HCEC 1CT (cell line): ENCODE results near the gene COX6B2.
A peak's percentile ranks its signal among the peaks of the same experiment; 100 is the strongest.

Source experiments
- DNase-seq: peaks from one replicate; pipeline ENCODE4 v3.0.0-alpha.2; 2017

COX6B2 gene

GRCh38 chr19:55383279-55384130, 29.0 kb upstream of the COX6B2 start:
- peak; percentile 64 for DNase-seq

GRCh38 chr19:55382522-55383054, 28.1 kb upstream of the COX6B2 start:
- DNase-seq, result no peak

GRCh38 chr19:55382013-55382412, 27.5 kb upstream of the COX6B2 start:
- no peak for DNase-seq

GRCh38 chr19:55379174-55379573, 24.7 kb upstream of the COX6B2 start:
- no peak for DNase-seq

GRCh38 chr19:55377356-55378131, 23.0 kb upstream of the COX6B2 start:
- DNase-seq, result no peak

GRCh38 chr19:55376241-55376933, 21.9 kb upstream of the COX6B2 start, which contains the start of gene TMEM190:
Gene TMEM190, plus strand, starts transcription at chr19:55376826. Its CDS starts 28 bp downstream, at chr19:55376854.
- DNase-seq, result no peak

- DNase-seq, result peak; percentile 45
These were observed 19.7 kb upstream of the COX6B2 start for GRCh38 chr19:55373993-55374757.

- no peak for DNase-seq
These were observed 18.9 kb upstream of the COX6B2 start for GRCh38 chr19:55373306-55373992.

- DNase-seq, result no peak
These were observed 18.0 kb upstream of the COX6B2 start for GRCh38 chr19:55372316-55373081.

- peak; percentile 61 for DNase-seq
These were observed 15.9 kb upstream of the COX6B2 start, which contains the start of gene IL11 for GRCh38 chr19:55370305-55370988. Gene IL11, minus strand, starts transcription at chr19:55370463. Its CDS starts 153 bp downstream, at chr19:55370310.

- DNase-seq, result peak; percentile 76
These were observed 15.3 kb upstream of the COX6B2 start for GRCh38 chr19:55369653-55370304.

GRCh38 chr19:55368701-55369563, 14.4 kb upstream of the COX6B2 start:
- peak; percentile 23 for DNase-seq

- DNase-seq, result no peak
These were observed 13.6 kb upstream of the COX6B2 start for GRCh38 chr19:55368106-55368505.

GRCh38 chr19:55366790-55367189, 12.3 kb upstream of the COX6B2 start:
- DNase-seq, result no peak

- DNase-seq, result no peak
These were observed 11.4 kb upstream of the COX6B2 start for GRCh38 chr19:55365964-55366363.

- DNase-seq, result no peak
These were observed 10.7 kb upstream of the COX6B2 start for GRCh38 chr19:55365245-55365644.

GRCh38 chr19:55362990-55363716, 8.6 kb upstream of the COX6B2 start, which contains the start of gene GARIN5B:
Gene GARIN5B, minus strand, starts transcription at chr19:55363260. Its CDS starts 194 bp downstream, at chr19:55363066.
- DNase-seq, result no peak
